Posterior vena cava (tissue), 2 donors: Measurements from ENCODE around the gene CHST10. TPM values are rescaled to one million over a fixed set of nuclear protein-coding genes. Genes with fewer than 3 reads are reported as not detected.

Experiments
- DNase-seq: peaks from one replicate; pipeline ENCODE4 v3.0.0-alpha.2; 2020; ENCODE audit warnings: low spot score
- intact Hi-C, 2 donors: fragments of 100-400 bp; cut with DNase I; formaldehyde crosslinking; loops; one replicate each; pipeline versions ENCODE4 v1.14.1 to v1.14.2; 2022 to 2023
- total RNA-seq, 2 donors: library from RNA; stranded (reverse); fragmentation: NEBNext Ultra II Directional; extraction: Animal tissue kit (Norgen Biotek cat#: 25700); gene quantifications; one replicate each; pipeline ENCODE4 v1.2.1, GENCODE V29; 2021
- donor health status: DM: yes; HTN: yes; CAD: no.
- donor health status: DM: yes; HTN: yes; CAD: no.

Gene CHST10
- total RNA-seq, 2 donors from 2014 or later = 6.3 to 6.9 TPM

DNA sequence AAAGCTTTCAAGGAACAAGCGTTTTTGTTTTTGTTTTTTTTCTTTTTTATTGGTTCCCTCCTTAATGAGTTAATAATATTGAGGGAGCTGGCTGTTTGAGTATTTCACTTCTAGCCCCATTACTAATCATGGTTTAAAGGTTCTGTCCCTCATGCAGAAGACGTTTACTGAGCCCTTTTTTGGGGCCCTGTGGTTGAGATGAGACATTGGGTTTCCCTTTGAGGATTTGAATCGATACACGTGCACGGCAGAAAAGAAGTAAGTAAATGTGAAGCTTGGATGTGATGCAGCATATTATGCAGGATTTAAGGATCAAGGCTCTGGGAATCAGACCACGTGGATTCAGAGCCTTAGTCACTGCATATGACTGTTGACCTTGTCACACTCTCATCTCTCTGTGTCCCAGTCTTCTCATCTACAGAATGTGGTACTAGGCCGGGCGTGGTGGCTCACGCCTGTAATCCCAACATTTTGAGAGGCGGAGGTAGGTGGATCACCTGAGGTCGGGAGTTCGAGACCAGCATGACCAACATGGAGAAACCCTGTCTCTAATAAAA is 1.0 kb upstream of the CHST10 start:
- intact Hi-C loops = no loop called here
- no peak for DNase-seq

DNA sequence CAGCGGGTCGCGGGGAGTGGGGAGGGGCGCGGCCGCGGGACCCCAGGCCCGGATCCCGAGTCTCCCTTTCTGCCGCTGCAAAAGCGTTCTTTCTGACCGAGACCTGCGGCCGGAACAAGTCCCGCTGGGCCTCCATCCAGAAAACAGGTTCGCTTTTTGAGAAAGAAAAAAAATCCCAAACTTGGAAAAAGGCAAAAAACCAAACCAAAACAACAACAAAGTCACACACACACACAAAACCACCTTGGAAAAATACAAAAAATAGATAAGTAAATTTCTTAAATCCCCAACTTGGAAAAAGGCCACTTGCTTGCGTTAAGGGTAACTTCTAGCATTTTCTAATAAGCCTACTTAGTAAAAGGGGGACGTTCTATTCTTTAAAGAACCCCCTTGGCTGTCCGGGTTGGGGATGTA is 250 bp upstream of the CHST10 start:
- DNase-seq = no peak
- intact Hi-C loops = no loop called here

DNA sequence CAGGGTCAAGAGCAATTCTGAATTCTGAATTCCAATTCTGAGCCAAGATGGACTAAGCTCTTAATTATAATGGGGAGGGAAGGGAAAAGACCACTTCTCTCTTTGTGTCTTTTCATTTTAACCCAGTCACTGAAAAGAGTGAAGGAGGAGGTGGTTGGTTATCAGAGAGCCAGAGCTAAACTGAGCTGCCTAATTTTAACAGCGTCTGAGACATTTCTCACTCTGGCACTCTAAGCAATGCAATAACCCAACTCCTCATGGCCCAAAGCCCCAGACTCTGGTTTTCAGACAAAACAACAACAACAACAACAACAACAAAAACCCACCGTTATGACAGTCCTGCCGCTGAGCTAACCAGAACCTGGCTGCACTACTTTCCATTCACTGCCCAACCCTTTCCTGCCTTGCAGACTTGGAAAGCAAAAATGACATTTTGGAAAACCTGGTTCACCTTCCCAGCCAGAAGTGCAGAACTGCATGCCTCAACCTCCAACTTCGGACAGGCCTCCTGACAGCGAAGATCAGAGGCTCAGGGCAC is 1.0 kb downstream of the CHST10 start:
- DNase-seq = no peak
- intact Hi-C loops = no loop called here

DNA sequence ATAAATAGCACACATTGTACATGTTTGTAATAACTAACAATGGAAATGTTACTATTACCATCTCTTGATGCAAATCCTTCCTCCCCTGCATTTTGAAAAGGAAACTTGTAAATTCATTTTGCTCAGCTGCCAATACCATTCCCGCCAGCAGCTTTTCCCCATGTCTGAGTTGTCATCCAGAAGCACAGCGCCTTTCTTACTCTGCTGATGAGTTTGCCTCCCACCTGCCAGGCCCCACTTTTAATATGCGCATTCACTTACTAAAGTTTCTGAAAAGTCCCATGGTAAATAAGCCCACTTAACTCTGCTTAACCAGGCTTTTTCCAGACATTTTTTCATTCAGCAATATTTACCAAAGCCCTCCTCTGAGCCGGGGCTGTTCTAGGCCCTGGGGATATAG is 3.9 kb downstream of the CHST10 start:
- intact Hi-C loops = no loop called here
- DNase-seq = no peak

DNA sequence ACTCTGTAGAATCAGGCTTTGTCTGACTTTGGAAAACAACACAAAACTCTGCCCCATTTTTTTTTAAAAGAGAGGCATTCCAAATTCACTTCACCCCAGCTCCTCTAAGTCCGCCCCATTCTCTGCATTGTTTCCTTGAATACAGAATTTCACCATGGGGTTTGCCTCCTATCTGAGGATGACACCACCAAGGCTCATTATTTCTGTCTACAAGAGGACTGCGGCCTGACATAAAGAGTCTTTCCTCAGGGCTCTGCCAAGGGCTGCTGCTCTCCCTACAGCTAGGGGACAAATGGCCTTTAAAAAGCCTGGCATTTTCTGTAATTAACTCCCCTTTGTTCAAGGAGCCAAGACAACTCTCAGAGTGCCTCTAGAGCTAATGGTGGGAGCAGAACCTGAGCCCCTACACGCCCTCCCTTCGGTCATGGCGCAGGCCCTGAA is 4.6 kb downstream of the CHST10 start:
- intact Hi-C loops = no loop called here
- no peak for DNase-seq

DNA sequence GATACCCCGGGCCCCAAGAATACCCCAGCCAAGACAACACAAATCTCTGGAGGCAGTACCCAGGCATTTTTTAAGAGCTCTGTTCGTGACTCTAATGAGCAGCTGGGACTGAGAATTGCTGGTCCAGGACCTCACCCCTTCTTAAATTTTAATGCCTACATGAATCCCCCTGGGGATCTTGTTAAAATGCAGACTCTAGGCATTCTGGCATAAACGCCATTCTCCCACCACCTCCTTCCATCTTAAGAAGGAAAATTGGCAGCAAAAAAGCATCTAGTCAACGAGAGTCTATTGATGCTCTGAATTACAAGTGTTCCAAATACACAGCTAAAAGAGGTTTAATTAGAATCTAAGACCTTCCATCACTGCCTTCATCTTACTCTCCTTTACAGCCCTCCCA is 5.0 kb downstream of the CHST10 start:
- DNase-seq = no peak
- intact Hi-C loops = no loop called here

DNA sequence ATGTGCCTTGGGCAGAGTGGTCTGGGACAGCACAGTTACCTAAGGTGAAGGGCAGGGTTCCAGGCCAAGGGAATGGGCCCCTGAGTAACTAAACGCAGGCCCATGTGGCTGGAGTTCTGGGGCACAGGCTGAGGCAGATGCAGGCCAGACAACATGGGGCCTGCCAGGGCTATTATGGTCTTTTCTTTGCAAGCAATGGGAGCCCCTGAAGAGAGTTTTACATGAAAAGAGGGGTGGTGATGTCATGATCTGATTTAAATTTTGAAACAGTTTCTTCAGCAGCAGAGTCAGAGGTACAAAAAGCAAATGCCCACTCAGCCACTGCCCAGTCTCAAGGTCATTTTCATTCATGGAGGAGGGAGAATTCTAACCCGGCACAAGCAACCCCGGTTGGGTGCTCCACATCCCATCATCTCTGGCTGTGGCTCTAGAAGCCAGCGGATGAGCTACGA is 5.6 kb downstream of the CHST10 start:
- intact Hi-C loops = no loop called here
- DNase-seq = no peak

DNA sequence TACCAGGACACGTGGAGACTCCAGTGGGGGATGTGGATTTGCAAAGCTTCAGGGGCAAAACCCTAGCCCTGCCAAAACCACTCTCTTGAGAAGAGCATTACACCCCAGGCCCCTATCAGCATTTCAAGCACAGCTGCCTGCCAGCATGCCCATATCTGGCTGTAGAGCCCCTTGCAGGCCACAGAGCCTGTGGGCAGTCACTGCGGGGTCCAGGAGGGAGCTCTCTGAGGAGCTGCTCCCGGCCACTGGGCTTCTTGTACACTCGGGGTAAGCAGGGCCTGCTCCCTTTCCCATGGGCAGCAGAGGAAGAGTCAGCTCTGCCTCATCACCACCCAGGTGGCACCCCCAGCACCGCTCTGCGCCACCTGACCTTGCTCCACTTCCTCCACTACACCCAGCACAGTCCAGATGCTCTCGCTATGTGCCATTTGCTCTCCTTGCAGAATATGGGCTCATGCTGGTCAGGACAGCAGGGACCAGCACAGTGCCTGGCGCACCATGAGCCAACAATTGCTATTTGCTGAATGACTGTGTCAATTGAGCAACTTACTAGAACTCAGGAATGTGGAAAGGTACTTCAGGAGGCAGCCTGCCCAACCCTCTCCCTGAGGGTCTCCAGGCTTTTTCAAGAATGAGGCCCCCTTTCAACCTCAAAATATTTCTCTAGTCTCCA is 7.4 kb downstream of the CHST10 start:
- DNase-seq = no peak
- intact Hi-C loops = no loop called here

DNA sequence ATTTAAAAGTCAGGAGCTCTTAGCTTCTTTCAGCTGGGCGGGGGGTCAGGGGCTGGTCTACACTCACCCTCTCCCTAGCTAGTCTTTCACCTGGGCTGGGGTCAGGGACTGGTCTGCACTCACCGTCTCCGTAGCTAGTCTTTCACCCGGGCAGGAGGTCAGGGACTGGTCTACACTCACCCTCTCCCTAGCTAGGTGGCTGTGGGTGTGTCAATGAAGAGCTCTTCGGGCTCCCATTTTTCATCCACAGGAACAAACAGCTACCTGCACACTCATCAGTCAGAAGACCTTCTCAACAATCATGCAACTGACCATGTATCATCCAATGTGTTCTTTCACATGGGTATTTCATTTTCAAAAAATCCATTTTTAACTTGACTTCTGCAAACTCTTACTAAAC is 8.0 kb downstream of the CHST10 start:
- intact Hi-C loops = no loop called here
- DNase-seq = no peak

DNA sequence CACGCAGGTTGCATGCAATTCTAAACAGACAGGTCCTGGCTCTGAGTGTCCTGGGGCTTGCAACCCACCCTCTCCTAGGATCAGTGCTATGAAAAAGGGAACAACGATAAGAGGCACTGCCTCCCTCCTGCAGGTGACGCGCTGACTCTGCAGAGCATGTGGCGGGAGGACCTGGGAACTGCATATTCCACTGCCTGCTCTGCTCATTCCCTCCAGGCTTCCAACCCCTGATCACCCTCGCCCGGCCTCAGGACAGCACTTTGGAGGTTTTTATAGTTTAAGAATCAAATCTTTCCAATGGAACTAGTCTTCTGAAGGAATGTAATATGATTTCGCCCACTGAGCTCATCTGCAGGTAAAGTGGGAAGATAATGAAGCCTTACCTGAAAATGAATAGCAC is 8.5 kb downstream of the CHST10 start:
- intact Hi-C loops = no loop called here
- DNase-seq = no peak

DNA sequence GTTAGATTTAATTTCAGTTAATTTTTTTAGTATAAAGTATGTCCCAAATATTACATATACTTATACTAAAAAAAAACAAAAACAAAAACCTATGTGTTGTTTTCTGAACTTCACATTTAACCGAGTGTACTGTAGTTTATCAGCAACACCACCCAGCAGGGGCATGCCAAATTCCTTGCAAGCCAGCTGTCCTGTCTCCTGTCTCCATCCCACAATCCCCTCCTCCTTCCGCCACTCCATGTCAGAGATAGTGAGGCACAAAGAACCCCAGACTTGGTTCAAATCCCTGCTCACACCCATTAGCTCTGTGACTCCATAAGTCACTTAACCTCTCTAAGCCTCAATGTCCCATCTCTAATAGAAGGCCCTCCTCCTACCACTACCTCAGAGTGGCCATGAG is 9.4 kb downstream of the CHST10 start:
- no peak for DNase-seq
- intact Hi-C loops = no loop called here

DNA sequence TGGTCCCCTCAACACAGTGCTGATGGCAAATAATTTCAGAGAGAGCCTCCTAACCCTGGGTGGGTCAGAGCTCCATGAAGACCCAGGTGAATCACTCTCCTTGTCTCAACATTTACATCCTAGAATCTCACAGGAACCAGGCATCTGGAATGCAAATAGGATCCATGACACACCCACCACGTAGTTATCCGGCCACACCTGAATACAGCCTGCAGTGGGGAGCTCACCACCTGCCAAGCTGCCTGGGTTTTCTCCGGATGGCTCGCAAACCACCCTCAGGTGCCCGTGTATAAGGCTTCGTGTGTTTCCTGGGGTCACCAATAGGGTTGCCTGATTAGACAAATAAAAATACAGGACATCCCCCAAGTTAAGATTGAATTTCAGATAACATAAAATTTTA is 9.9 kb downstream of the CHST10 start:
- intact Hi-C loops = no loop called here

DNA sequence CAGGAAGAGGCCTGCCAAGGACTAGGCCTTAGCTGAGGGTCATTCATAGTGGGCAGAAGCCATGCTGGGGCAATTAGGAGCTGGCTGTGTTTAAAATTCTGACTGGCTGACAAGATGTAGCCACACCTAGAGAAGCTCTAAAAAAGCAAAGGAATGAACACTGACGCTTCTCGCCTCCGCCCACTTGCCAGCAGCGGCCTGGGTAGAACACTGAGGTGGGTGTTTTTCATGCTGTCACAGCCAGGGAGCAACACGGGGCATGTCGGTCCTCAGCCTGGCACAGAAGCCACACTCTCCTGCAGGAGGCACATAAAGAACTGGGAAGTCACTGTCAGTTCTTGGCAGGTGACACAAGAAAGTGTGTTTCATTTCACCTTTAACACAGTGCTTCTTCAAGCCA is 10.4 kb downstream of the CHST10 start:
- no peak for DNase-seq
- intact Hi-C loops = no loop called here

More for the DNA sequence above, 9.9 kb downstream of the CHST10 start:
- DNase-seq = no peak

DNA sequence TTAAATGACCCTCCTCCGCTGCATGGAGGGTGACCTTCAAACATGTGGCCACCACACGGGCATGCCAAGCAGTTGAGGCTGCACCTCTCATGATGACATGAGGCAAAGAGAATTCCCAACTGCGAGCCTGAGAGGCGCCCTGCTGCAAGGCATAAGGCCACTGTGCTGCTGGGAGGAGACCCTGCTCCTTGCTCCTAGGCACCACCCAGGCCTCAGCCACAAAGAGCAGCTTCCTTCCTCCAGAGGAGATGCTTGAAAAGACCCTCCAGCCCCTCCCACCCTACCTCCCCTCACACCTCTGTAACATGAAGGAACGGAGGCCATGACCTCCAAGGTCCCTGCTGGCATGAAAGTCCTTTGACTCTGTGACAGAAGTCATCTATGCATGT is 11.4 kb downstream of the CHST10 start:
- no peak for DNase-seq
- intact Hi-C loops = no loop called here

DNA sequence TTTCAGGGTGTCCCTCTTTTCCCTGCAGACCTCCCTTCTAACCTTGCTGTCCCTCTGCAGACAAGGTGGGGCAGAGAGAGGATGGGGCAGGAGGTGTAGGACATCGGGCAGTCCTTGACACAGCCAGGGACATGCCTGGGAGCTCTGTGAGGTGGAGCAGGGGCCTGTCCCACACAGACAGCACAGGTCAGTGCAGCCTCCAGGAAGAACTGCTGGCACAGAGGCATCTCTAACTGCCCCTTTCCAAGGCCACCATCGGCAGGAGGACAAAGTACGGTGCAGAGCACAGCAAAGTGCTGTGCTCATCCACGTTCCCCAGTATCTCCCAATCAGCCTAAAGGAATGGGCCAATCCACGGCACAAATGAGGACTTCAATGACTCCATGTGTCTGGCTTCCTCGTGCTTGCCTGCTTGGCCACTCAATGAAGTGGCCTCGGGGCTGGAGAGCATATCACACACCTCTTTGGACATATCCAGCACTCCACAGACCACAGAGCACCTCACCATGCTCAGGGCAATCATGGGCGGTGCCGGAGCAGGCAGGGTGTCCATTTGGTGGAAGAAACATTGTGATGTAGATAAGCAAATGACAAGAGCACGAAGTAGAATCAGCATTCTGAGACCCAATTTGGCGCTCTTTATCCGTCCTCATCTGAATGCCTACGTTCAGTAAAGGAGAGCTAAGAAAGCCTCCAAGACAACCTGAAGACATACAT is 11.9 kb downstream of the CHST10 start:
- intact Hi-C loops = no loop called here
- DNase-seq = no peak

DNA sequence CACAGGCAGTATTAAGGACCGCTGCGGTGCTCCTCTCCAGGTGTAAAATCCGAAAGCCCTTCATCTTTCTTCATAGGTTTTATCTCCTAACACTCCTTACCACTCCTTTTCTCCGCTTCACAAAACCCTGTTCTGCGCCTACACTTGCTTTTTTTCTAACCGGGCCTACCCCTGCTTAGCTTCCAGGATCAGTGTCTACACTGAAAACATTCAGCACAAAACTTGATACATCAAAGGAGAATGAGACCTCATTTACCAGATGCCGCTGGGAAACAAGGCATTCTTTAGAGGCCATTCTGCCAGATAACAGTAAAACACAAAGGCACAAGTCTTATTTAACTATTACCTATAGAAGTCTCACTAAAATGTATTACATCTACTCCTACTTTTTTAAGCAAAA is 13.1 kb downstream of the CHST10 start:
- no peak for DNase-seq
- intact Hi-C loops = no loop called here

DNA sequence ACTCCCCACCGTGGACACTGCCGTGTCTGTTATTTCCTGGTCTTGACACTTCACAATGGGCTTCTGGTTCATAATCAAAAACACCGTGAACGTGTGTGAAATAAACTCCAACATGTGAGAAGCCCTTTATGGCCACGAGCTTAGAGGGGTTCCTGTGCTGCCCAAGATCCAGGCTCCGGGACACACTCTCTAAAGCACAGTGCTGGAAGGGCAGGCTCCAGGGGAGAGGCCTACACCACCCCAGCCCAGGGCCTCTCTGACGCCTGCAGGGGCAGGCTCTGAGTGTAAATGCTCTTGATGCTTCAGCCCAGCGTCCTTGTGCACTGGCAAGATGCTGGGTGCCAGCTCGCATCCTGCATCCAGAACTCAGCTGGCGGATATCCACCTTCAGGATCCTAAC is 13.7 kb downstream of the CHST10 start:
- DNase-seq = no peak
- intact Hi-C loops = no loop called here

DNA sequence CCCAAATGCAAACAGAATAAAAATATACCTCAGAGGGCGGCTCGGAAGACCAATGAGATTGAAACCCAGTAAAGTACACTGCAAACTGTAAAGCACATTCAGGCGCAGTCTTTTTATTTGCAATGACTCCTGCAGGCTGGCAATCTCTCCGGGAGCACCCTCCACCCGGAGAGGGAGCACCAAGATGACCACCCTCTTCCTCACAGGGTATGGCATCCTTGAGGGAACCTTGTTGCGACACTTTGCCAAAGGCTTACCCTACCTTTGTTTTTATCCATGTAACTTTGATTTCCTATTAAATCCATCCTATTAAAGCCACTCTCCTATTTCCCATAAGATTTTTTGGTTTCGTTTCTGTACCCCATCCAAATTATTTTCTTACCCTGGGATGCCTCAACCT is 16.2 kb downstream of the CHST10 start:
- intact Hi-C loops = no loop called here
- DNase-seq = no peak

DNA sequence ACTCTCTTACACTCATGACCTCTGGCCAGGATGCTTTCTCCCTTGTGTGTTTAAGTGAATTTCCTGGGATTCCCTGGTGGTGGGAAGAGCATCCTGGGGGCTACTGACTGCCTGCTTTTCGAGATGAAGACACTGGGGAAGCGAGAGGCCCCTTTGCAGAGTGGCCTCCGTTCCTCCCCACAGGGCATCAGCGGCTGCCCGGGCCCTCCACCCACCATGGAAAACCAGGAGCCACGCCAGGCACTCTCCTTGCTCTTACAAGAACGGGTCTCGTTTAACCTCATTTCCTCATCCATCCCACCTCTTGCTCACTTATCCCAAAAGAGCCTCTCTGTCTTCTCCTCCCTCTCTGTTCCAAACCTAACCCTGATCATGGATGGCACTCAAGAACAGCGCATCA is 17.8 kb downstream of the CHST10 start:
- no peak for DNase-seq

DNA sequence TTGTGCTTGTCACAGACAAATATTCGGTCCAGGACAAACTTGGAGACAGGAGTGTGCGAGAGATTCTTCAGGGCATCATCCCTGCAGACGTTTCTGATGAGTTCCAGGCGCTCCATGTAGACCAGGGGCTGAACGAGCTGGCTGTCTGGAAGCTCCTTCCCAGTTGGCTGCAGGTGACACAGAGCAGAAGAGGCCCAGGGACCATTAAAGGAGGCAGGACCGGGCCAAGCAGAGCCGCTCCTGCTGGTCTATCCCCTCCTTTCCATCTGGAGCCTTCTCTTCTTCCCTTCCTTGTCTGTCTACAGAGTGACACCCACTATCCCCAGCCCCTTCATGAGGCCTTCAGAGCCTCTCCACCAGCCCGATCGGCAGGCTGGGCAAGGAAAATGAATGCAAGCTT is 19.5 kb downstream of the CHST10 start:
- DNase-seq = no peak
- intact Hi-C loops = no loop called here

More for the DNA sequence above, 17.8 kb downstream of the CHST10 start:
- intact Hi-C loops = no loop called here
